DND-41 (cell line): Measurements from ENCODE around the gene RNF217.

Experiments
- CTCF ChIP-seq: IDR thresholded peaks from 2 replicates; pipeline ENCODE4 v1.5.1; 2012; ENCODE audit warnings: borderline replicate concordance, low read length, moderate library complexity, mild to moderate bottlenecking; ENCODE audit not compliant: poor library complexity, severe bottlenecking; ENCODE audit errors: extremely low read depth
- EZH2 ChIP-seq: IDR thresholded peaks from 3 replicates; pipeline ENCODE4 v1.6.1; 2012; ENCODE audit warnings: borderline replicate concordance, low read depth, mild to moderate bottlenecking, moderate library complexity, low read length, inconsistent platforms; ENCODE audit not compliant: severe bottlenecking

- TF ChIP-seq CTCF (no peak), EZH2 (no peak)
These were observed 8.4 kb upstream of the RNF217 start for GRCh38 chr6:124953808-124954207.
